Stimulated activated naive CD8-positive, alpha-beta T cell treated with anti-CD3 and anti-CD28 coated beads, Interleukin-15, amount 100 ng/mL, for 72 hours (primary cell): Measurements from ENCODE around the gene C10orf67.
"Not testable (repeated sequence)": the region's sequence is repeated elsewhere in the genome, so short reads cannot be mapped to it uniquely, and the experiment has no call there.

Source experiments
- ATAC-seq: fragments of 150-1000 bp; cut with Tn5 transposase; 2 replicates; pipeline ENCODE4 v1.10.0; 2021; ENCODE audit warnings: mild to moderate bottlenecking, moderate library complexity
- DNase-seq, 2 donors: peaks; one replicate each; pipeline ENCODE4 v3.0.0; 2021 to 2022
- H3K27ac Mint-ChIP-seq, 2 donors: one replicate each; pipeline ENCODE4 v1.8.0; 2022; ENCODE audit warnings: mild to moderate bottlenecking in 2 of 2, mixed read lengths in 2 of 2, moderate library complexity in 2 of 2
- H3K27me3 Mint-ChIP-seq: one replicate; pipeline ENCODE4 v1.8.0; 2022; ENCODE audit warnings: mixed read lengths
- H3K4me1 Mint-ChIP-seq: one replicate; pipeline ENCODE4 v1.8.0; 2022; ENCODE audit warnings: mild to moderate bottlenecking, mixed read lengths
- H3K4me3 Mint-ChIP-seq, 2 donors: one replicate each; pipeline ENCODE4 v1.8.0; 2022; ENCODE audit warnings: mild to moderate bottlenecking in 2 of 2, mixed read lengths in 2 of 2, moderate library complexity in 1 of 2
- H3K9me3 Mint-ChIP-seq, 2 donors: one replicate each; pipeline ENCODE4 v1.8.0; 2022; ENCODE audit warnings: mixed read lengths in 2 of 2

Gene C10orf67

DNA sequence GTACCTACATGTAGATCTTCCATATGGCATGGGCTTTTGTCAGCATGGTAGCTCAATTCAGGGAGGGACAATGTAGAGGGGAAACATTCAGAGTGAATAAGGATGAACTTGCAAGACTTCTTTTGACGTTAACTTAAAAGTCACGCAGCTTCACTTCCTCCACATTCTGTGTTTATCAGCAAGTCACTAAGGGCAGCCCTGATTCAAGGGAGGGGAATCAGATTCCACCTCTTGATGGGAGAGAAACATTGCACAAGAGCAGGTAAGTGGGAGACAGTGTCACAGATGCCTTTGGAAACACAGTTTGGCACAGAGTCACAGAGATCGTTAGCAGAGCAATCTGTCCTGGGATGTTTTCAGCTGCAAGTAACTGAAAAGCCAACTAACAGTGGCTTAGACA, 26.2 kb downstream of the C10orf67 start:
- no peak overlapping the region for H3K27ac Mint-ChIP-seq
- no peaks in the 10 kb centered on the region for H3K9me3 Mint-ChIP-seq
- DNase-seq (no peak), ATAC-seq (no peak)
- peaks cover 5% of the 10 kb centered on the region for H3K4me1 Mint-ChIP-seq
- no peak overlapping the region for H3K4me3 Mint-ChIP-seq
- no peaks in the 10 kb centered on the region for H3K27me3 Mint-ChIP-seq

DNA sequence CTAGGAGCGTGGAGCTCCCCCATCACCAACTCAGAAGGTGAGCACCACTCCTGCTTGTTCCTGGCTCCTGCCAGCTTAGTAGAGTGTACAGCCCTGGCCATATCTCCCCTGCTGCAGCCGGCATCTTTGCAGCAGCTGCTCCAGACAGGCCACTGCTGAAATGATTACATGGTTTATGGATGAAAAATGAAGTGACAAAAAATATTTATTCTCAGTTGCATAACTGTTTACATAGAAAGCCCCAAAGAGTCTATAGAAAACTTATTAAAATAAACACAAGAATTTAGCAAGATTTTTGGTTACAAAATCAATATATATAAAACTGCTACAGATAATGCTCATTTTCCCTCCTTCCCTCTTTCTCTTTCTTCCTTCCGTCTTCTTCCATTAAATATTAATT, 27.2 kb downstream of the C10orf67 start:
- DNase-seq, result no peak
- H3K4me1 Mint-ChIP-seq, result peaks cover 5% of the 10 kb centered on the region
- H3K9me3 Mint-ChIP-seq, result no peaks in the 10 kb centered on the region
- H3K27ac Mint-ChIP-seq, result no peak overlapping the region
- no peak for ATAC-seq
- no peak overlapping the region for H3K4me3 Mint-ChIP-seq
- no peaks in the 10 kb centered on the region for H3K27me3 Mint-ChIP-seq

DNA sequence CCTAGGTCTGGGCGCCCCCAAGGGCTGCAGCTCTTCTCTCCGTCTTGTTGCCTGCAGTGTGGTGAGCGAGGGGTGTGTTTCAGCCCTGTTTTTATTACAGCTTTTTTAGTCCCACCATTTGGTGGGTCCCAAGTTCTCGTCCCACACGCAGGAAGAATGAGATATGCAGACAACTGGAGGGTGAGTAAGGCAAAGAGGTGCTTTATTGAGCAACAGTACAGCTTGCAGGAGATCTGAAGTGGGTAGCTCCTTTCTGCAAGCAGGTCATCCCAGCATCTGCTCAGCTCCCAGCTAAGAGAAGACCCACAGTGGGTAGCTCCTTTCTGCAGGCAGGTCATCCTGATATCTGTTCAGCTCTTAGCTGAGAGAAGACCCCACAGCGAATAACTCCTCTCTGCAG, 28.2 kb downstream of the C10orf67 start:
- no peak for ATAC-seq
- no peak overlapping the region for H3K4me3 Mint-ChIP-seq
- H3K9me3 Mint-ChIP-seq, result no peaks in the 10 kb centered on the region
- H3K4me1 Mint-ChIP-seq, result peaks cover 5% of the 10 kb centered on the region
- DNase-seq, result no peak
- no peaks in the 10 kb centered on the region for H3K27me3 Mint-ChIP-seq
- H3K27ac Mint-ChIP-seq, result no peak overlapping the region

DNA sequence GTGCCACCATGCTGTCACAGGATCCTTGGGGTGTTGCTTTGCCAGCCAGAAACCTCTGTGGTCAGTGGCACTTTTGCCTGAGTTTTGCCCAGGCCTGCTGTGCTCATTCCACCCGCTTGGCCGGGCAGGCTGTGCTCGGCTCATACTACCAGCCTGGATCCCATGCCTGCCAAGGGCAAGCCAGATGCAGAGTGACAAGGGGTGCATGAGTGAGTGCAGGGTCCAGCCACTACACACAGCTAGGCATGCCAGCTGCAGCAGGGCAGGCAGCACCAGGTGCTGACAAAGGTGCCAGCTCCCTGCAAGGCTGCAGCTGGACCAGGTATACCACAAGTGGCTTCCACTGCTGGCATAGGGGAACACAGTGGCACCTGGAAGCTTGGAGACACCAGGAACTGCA, 28.6 kb downstream of the C10orf67 start:
- ATAC-seq, result peak; percentile 31
- Mint-ChIP-seq H3K9me3 (no peaks in the 10 kb centered on the region), H3K4me1 (peaks cover 5% of the 10 kb centered on the region), H3K27me3 (no peaks in the 10 kb centered on the region), H3K4me3 (no peak overlapping the region), H3K27ac (no peak overlapping the region)
- DNase-seq, result no peak

DNA sequence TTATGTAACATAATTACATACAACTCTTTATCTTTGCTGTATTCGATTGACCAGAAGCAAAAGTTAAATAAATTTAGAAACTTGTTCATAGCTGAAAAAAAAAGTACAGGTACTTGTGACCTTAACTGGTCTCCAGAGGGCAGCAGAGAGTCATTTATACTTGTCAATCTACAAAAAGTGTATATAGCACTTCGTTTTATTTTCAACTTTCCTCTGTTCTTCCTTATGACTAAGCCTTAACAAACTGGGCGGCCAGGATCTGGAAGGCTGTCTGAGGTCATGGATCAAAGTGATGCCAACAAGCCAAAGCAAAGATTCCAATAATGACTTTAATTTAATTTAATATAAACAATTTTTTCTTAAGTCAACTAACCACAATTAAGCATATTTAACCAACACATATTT, 29.8 kb downstream of the C10orf67 start:
- no peak for ATAC-seq
- H3K27ac Mint-ChIP-seq, result no peak overlapping the region

DNA sequence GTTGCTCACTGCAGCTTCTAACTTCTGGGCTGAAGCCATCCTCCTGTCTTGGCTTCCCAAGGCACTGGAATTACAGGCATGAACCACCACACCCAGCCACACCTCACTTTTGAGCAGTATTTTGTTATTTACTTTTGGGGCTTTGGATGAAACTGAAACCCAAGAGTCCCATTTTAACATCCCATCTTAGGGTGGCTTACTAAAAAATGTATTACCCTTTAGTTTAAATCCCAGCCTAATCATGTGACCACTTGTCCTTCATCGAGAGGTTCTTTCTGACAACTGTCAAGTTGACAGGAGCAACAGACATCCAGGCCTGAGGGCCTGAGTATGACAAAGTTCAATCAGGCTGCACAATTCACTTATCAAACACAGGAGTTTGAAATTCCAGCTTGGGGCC, 33.6 kb downstream of the C10orf67 start:
- Mint-ChIP-seq H3K27ac (no peak overlapping the region), H3K9me3 (no peaks in the 10 kb centered on the region), H3K4me1 (no peaks in the 10 kb centered on the region), H3K27me3 (peaks cover 10% of the 10 kb centered on the region), H3K4me3 (no peak overlapping the region)
- no peak for ATAC-seq
- no peak for DNase-seq

More for the DNA sequence above, 29.8 kb downstream of the C10orf67 start:
- Mint-ChIP-seq H3K4me1 (peaks cover 5% of the 10 kb centered on the region), H3K9me3 (no peaks in the 10 kb centered on the region), H3K27me3 (no peaks in the 10 kb centered on the region), H3K4me3 (no peak overlapping the region)
- peak; percentile 32 to 40 for DNase-seq

DNA sequence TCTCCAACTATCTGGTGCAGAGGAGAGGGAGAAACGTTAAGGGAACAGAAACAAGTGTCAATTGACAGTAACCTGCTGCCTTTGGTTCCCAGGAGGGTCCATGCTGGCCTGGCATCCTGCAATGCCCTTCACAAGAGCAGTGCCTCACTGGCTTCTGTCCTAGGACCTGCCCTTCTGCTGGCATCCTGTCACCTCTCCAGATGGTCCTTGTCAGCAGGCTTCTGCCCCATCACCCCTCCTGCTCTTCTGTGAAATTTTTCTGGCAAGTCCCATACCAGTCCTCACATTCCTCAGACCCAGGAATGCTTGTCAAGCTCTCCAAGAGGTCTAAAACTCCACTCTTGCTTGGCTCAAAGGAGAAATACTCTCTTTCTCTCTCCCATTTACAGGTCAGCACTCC, 34.2 kb downstream of the C10orf67 start:
- H3K4me1 Mint-ChIP-seq, result no peaks in the 10 kb centered on the region
- DNase-seq, result no peak
- no peak overlapping the region for H3K4me3 Mint-ChIP-seq

DNA sequence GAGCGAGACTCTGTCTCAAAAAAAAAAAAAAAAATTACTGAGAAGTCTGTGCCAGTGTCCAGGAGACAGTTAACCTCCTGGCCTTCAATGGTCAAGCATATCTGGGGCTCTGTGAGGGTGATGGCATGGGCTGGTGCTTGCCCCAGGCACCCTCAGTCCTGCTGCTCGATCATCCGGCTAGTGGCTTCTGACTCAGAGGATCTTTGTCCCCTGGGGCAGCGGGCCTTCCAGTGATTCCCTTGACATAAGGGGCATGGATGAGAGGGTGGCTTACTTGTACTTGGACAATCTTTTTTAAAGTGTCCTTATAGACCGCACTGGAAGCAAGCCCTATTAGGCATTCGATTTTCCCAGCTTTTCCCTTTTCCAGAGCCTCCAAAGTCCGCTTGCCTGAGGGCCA, 44.6 kb downstream of the C10orf67 start:
- H3K4me1 Mint-ChIP-seq, H3K27ac Mint-ChIP-seq, DNase-seq, H3K27me3 Mint-ChIP-seq, H3K4me3 Mint-ChIP-seq, H3K9me3 Mint-ChIP-seq, ATAC-seq: not testable (repeated sequence)

More for the DNA sequence above, 34.2 kb downstream of the C10orf67 start:
- no peak for ATAC-seq
- H3K9me3 Mint-ChIP-seq, result no peaks in the 10 kb centered on the region
- H3K27ac Mint-ChIP-seq, result no peak overlapping the region
- H3K27me3 Mint-ChIP-seq, result peaks cover 10% of the 10 kb centered on the region

DNA sequence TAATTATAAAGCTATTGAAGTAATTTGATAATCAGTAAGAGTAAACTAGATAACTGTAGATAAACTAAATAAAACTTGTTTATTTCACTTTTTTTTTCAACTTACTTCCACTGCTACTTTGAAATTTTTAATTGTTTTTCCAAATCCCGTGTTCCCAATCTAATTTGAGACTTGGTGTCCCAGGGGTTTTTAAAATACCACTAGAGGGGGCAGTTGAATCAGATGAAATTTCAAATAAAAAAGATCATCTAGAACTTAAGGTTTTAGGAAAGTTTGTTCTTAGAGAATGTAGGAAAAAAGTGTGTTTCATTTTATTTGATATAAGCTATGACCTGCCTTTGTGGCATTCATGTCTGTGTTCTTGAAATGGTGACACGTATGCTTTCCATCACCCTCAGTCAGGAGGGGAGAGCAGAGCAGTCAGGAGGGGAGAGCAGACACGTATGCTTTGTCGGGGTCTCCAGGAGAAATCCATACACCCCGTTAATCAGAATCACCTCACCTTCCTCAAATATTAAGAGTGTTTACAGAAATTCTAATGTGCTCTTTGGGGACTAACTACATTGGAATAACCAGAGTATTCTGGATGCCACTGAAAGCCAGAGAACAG, 49.9 kb downstream of the C10orf67 start:
- no peaks in the 10 kb centered on the region for H3K9me3 Mint-ChIP-seq
- ATAC-seq (no peak), DNase-seq (no peak)
- no peak overlapping the region for H3K27ac Mint-ChIP-seq
- H3K27me3 Mint-ChIP-seq, result peaks cover 19% of the 10 kb centered on the region
- H3K4me3 Mint-ChIP-seq, result no peak overlapping the region
- H3K4me1 Mint-ChIP-seq, result peaks cover 6% of the 10 kb centered on the region

DNA sequence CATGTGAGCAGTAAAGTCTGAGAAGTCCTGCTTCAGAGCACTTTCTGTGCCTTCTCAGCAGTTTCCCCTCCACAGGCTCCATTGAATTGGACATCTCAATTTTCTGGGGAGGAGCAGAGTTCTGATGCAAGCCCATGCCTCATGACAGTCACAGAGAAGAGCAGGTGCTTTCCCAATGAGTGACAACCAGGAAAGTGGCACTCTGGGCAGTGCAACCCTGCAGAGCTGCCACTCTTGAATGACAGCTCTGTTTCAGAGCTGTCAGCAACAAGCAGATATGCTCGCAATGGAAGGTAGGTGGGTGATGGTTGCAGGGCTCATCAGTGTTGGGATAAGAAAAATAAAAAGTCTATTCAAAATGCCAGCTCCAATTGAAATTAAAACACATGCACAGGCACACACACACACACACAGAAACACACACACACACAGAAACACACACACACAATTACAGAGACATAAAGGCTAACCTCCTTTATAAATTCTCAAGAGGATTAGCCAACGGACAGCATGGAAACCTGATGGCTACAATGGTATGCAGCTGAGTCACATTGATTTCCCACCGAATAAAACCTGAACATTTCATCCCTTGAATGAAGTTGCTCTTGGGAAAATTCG, 50.5 kb downstream of the C10orf67 start:
- peak in 1 of 2 donors; percentile 23 for DNase-seq
- H3K27me3 Mint-ChIP-seq, result peaks cover 19% of the 10 kb centered on the region
- H3K4me1 Mint-ChIP-seq, result peaks cover 6% of the 10 kb centered on the region
- ATAC-seq, result peak; percentile 74
- H3K9me3 Mint-ChIP-seq, result no peaks in the 10 kb centered on the region
- H3K27ac Mint-ChIP-seq, result no peak overlapping the region
- H3K4me3 Mint-ChIP-seq, result no peak overlapping the region

DNA sequence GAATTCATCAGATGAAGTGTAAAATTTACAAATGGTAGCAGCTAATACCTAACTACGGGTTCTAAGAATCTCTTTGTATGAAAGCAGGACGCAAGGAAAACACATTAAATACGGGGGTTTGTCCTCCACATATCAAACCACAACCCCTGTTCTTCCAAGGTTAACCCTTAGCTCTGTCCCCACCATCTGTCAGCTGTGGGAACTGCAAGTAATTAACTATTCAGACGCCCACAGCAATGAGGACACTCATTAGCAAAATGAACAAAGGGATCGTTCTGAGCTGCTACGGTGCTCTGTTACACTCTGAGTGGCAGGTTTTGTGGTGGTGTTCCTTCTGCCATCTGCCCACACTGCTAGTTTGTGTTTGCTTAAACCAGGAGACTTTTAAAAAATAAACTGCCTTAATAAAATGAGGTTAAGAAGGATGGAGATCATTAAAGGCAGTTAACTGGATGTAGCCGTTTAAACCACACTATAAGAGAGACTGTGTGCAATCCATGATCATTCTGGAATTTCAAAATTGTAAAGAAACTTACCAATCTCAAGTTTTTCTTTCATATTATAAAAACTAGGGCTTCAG, 51.4 kb downstream of the C10orf67 start:
- peak overlapping the region in 1 of 2 donors; percentile 73 for H3K27ac Mint-ChIP-seq
- H3K4me3 Mint-ChIP-seq, result no peak overlapping the region
- H3K27me3 Mint-ChIP-seq, result peaks cover 19% of the 10 kb centered on the region
- DNase-seq, result peak; percentile 36 to 53
- no peaks in the 10 kb centered on the region for H3K9me3 Mint-ChIP-seq
- peaks cover 6% of the 10 kb centered on the region for H3K4me1 Mint-ChIP-seq
- peak; percentile 84 for ATAC-seq

DNA sequence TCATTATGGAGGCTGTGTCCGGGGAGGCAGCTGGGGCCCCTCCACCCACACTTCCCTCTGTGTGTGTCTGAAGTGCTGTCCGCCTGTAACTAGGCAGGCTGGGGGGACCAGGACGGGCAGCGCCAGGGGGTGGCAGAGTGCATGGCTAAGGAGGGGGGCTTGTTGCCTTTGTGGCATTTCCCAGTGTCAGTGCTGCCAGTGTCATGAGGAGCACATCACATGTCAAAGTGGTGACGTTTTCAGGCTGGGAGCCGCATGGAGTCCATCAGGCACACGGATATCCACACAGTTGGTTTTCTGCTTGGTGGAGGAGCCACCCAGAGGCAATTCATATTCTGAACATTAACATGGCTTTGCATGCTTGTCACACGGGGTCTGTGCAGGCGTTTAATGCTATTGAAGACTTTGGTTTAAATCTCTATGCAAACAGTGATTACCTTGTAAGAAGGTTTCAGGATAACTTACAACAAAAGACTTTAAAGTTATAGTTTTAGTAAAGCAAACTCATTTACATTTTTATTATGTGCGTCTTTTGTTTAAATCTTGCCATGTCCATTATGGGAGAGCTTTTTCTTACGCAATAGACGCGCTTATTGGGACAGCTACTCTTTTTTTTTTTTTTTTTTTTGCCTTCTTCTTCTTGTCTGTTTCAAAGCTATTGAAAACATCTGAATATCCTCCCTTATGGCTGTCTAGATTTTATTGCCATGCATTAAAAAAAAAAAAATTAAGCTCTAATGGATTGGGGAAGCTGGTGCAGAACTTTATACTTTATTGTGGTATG, 52.9 kb downstream of the C10orf67 start:
- Mint-ChIP-seq H3K4me3 (no peak overlapping the region), H3K27ac (no peak overlapping the region), H3K27me3 (peaks cover 19% of the 10 kb centered on the region), H3K9me3 (no peaks in the 10 kb centered on the region), H3K4me1 (peaks cover 6% of the 10 kb centered on the region)
- ATAC-seq (peak; percentile 26), DNase-seq (no peak)

DNA sequence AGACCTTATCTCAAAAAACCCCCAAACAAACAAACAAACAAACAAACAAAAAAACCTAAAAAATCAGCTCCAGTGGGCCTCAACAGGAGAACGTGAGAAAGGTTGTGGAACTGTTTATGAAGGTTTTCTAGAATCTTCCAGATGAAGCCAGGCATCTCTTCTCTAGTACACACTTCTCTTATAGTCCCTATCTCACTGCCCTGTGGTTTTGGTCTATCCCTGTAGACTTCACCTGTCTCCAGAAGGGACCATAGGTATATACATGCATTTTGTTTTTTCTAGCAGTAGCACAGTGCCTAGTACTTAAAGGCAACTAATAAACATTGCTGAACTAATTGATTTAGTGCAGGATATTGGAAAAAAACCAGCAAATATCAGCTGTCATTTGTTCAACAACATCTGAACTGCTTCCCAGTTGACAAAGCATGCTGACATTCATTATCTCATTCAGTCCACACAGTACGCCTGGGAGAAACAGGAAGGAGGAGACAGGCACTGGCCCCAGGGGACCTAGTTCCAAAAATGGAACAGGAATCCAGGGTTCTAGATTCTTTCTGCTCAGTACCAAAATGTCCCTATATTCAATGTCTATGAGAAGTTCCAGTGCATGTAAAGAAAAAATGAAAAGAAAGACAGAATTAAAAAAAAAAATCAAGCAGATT, 59.8 kb downstream of the C10orf67 start:
- DNase-seq (no peak), ATAC-seq (no peak)
- H3K4me3 Mint-ChIP-seq, result no peak overlapping the region
- H3K9me3 Mint-ChIP-seq, result no peaks in the 10 kb centered on the region
- no peak overlapping the region for H3K27ac Mint-ChIP-seq
- H3K4me1 Mint-ChIP-seq, result no peaks in the 10 kb centered on the region
- H3K27me3 Mint-ChIP-seq, result peaks cover 18% of the 10 kb centered on the region

DNA sequence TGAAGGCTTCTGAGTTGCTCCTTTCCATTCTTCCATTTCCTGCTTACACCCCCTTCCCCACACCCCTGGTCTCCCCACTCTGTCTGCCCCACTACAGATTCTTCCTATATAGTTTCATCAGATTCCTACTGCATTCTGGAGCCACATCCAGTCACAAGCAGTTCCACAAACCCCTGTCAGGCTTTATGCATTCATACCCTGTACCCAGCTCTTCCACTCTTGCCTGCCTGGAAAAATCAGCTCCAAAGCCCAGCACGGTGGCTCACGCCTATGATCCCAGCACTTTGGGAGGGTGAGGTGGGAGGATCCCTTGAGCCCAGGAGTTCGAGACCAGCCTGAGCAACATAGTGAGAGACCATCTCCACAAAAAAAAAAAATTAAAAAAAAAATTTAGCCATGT, 60.4 kb downstream of the C10orf67 start:
- no peak overlapping the region for H3K4me3 Mint-ChIP-seq
- H3K27ac Mint-ChIP-seq, result no peak overlapping the region
- H3K27me3 Mint-ChIP-seq, result peaks cover 23% of the 10 kb centered on the region

DNA sequence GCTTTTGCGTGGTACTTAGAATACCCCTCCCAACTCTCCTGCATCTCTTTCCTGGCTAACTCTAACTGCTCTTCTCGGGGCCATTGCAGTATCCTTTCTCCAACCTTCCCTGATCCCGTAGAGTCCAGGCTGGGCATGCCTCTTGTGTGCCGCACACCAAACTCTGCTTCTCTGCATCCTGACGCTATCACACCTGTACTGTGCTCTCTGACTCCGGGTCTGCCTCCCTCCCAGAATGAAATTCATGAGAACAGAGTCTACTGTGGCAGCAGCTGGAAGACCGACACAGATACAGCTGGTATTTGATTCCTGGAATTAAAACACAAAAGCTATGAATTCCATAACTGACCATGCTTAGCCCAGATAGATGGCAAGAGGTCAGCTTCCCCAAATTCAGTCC, 60.9 kb downstream of the C10orf67 start:
- Mint-ChIP-seq H3K4me3 (no peak overlapping the region), H3K4me1 (no peaks in the 10 kb centered on the region), H3K9me3 (no peaks in the 10 kb centered on the region), H3K27me3 (peaks cover 26% of the 10 kb centered on the region), H3K27ac (no peak overlapping the region)
- no peak for DNase-seq
- no peak for ATAC-seq

More for the DNA sequence above, 60.4 kb downstream of the C10orf67 start:
- ATAC-seq (no peak), DNase-seq (no peak)
- no peaks in the 10 kb centered on the region for H3K9me3 Mint-ChIP-seq
- no peaks in the 10 kb centered on the region for H3K4me1 Mint-ChIP-seq
